IPS-11a (cell line): ENCODE results near the gene EMSY.
"Not testable (repeated sequence)": the region's sequence is repeated elsewhere in the genome, so short reads cannot be mapped to it uniquely, and the experiment has no call there.

ENCODE experiments used
- H3K4me3 ChIP-seq: one replicate; pipeline ENCODE4 v1.5.1; 2013; ENCODE audit warnings: low read depth, low read length, control low read depth

EMSY gene

DNA sequence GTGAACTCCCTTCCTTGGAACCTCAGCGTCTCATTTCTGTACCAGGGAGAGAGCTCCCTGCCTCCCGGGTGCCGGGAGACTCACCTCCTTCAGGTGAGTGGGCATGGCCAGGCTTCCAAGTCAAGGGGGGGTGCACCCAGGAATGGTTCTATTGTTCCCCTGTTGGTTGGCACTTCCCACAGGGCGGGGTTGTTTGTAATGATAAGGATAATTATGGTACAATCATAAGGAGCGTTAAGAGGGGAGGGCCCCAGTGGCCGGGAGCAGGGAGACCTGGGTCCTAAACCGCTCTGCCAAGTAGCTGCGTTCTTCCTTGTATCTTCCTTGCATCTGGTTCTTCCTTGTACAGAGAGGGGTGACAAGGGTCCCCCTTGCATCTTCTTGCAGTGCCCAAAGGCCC lies 146.6 kb downstream of the EMSY start:
- H3K4me3 ChIP-seq = no peak overlapping the region

DNA sequence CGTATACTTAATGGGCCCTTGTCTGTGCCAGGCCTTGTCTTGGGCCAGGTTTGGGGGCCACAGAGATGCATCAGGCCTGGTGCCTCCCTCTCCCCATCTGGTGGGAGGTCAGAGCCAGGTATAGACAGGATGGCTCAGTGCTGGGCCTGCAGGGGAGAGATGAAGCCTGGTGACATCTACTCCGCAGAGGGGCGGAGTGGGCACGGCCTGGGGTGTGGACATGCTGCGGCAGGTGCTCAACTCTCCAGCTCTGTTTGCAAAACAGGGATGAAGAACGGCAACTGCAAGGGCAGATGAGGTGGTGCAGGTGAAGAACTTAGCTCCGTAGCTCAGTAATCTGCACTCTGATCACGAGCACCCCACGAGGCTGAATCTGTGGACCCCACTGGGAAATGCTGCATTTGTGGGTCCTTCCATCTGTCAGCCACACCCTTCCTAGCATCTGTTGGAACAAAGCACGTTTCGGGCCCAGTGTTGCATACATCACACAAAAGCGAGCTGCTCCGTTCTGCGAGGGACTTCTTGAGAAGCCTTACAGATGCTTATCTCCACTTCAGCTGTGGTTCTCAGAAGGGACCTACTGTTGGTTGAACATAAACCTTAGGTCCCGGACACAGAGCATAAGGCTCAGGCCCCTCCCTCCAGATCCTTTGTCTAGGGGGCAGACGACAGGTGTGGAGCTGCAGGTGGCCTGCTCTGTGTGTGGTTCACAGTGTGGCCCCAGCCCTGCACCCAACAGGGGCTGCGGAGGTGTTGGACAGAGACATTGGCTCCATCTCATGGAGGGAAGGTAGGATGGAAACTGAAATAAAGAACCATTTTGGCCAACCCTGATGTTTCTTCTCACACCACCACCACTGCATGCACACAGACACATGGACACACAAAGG lies 147.5 kb downstream of the EMSY start:
- H3K4me3 ChIP-seq = no peak overlapping the region

DNA sequence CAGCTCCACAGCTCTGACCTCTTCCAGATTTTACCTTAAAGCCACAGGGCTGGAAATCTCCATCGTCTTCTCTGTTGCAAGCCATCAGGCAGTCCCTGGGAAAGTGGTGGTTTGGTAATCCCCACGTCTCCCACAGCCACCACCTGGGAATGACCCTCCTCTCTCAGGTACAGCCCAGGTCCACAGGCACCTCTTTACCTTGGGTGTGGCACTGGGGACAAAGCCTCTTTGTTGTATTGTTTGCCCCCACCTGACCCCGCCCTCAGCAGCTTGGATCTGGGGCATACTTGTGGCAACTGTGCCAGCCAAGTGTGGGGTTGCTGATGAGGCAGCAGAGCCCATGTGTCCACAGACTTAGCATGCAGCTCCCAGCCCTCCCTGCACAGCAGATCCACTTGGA lies 148.1 kb downstream of the EMSY start:
- H3K4me3 ChIP-seq = no peak overlapping the region

DNA sequence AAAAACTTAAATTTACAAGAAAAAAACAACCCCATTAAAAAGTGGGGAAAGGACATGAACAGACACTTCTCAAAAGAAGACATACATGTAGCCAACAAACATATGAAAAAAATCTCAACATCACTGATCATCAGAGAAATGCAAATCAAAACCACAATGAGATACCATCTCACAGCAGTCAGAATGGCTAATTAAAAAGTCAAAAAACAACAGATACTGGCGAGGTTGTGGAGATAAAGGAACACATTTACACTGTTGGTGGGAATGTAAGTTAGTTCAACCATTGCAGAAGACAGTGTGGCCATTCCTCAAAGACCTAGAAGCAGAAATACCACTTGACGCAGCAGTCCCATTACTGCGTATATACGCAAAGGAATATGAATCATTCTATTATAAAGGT lies 150.3 kb downstream of the EMSY start:
- H3K4me3 ChIP-seq = not testable (repeated sequence)

DNA sequence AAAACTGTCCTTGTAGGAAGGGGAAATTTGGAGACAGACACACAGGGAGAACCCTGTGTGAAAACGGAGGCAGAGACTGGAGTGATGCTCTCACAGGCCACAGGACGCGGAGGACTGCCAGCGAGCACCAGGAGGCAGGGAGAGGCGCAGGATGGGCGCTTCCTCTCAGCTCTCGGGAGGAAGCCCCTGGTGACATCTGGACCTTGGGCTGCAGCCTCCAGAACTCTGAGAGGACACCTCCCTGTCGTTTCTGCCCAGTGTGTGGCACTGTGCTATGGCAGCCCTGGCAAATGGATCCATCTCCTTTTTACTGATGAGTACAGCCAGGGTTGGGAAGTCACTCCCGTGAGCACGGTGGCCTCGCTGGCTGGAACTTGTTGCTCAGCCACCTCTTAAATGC lies 151.8 kb downstream of the EMSY start:
- H3K4me3 ChIP-seq = no peak overlapping the region

DNA sequence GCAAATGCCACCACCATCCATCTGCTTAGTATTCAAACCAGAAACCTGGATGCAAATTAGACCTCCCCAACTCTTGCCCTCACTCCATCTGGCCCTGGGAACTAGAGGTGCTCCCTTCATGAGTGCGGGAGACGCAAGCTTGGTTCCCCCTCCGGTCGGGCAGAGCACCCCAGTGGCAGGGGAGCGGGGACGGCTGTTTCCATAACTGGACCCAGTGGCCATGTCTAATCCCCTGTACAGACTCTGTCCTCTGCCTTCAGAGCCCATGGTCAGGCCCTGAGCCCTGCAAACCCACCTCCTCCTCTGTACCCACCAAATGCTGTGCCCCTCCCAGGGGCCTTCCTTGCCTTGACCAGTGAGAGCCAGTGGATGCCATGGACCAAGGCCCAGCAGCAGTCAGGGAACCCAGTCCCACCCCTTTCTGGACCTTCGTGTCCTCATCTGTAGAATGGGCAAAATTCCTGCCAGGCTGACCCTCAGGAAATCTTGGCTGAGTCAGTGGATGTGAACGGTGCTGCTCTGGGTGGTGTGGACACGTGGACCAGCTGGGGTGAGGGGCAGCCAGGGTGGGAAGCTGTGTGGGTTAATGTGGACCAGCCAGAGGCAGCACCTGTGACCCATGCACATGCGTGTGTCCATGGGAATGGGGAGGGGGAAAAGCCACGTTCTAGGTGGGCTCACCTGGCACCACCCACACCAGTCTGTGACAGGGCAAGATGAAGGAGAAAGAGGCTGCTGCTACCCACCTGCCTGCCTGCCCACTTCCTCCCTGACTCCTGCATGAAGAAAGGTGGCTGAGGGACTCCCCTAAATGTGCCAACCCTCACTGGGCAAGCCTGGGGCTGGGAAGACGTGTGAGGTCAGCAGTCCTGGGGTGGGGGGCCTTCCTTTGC lies 153.0 kb downstream of the EMSY start:
- H3K4me3 ChIP-seq = no peak overlapping the region

DNA sequence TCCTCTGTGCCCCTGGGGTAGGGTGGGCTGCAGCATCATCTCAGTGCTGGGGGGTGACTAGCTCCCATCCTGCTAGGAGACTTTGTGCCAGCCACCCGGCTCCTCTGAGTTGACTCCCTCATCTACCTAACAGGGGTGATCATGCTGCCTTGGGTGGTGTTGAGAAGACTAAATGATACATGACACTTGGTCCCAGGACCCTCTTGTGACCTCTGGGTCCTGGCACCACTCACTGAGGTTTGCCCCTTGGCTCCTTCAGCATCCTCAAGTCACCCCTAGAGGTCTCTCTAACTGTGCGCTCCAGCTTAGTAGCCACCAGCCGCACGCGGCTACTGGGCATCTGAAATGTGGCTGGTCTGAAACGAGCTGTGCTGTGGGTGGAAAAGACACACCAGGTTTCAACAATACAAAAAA lies 153.6 kb downstream of the EMSY start:
- H3K4me3 ChIP-seq = no peak overlapping the region

DNA sequence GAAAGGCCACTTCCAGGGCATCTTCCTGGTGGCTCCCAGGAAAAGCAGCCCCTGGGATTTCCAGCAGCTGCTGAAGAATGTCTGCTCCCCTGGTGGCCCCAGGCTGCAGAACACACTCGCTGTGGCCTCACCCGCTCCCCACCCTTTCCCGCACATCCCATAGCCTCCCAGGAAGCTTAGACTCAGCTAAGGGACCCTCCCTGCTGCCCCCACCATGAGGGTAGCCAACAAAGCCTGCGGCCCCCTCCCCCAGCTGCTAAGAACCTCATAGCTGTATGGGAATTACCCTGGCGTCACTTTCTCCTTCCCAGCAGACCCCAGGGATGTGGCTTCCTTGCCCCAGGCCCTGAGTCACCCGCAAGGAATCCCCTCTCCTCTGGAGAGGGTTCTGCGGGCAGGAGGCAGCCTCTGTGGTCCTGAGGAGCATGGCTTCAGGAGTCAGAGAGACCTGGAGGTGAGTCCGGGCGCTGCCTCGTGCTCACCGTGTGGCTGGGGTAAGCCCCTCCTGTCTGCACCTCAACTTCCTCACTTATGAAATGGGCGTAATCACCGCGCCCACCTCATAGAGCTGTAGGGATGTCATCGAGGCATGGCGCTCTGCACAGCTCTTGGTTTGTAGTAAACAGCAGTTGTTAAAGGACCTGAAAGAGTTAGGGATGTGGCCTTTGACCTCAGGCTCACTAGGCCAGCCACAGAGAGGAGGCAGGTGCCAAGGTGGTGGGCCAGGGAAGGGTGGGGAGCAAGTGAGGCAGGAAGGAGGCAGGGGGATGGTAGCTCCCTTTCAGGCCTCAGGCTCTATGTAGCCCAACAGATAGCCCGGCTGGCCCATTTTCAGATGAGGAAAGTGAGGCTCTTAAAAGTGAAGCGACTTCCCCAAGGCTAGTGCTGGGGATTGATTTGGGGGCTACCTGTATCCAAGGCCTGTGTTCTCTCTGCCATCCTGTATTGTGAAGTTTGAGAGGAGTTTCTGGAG lies 154.5 kb downstream of the EMSY start:
- H3K4me3 ChIP-seq = no peak overlapping the region

DNA sequence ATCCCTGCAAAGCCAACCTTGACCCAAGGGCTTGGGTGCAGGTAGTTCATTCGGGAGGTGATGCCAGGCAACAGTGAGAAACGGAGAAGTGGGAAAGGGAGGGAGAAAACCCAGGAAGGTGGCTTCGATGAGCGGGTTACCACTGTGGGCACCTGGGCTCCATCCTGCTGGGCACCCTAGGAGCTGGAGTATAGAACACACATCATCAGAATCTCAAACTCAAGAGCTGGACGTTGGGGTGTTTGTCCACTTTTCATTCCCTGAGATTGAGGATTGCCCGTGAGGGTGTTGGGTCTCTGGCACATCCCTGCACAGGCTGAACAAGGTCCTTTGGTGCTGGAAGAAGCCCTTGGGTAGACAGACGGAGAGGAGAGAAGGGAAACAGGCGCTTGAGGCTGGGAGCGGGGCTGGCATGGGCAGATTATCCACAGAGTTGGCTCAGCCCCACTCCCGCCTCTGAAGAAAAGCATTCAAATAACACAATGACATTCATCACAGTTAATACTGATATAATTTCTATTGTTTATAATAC lies 155.4 kb downstream of the EMSY start:
- H3K4me3 ChIP-seq = no peak overlapping the region

DNA sequence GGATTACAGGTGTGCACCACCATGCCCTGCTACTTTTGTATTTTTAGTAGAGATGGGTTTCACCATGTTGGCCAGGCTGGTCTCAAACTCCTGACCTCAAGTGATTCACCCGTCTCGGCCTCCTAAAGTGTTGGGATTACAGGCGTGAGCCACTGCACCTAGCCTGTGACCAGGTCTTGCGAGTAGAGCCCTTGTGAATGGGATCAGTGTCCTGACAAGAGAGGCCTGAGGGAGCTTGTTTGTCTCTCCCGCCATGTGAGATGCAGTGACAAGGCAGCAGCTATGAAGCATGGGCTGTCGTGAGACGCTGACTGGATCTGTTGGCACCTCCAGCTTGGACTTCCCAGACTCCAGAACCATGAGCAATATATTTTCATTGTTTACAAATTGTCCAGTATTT lies 156.5 kb downstream of the EMSY start:
- H3K4me3 ChIP-seq = no peak overlapping the region

DNA sequence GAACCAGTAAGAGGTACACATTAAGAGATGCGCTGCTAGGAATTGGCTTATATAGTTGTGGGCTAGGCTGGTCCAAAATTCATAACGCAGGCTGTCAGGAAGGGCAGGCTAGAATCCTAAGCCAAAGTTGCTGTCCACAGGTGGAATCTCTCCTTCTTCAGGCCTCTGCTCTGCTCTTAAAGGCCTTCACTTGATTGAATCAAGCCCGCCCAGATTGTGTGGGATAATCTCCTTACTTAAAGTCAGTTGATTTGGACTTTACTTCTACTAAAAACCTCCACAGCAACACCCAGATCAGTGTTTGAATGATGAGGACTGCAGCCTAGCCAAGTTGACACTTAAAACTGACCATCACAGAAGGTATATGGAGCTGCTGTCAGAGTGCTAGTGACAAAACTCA lies 156.9 kb downstream of the EMSY start:
- no peak overlapping the region for H3K4me3 ChIP-seq

DNA sequence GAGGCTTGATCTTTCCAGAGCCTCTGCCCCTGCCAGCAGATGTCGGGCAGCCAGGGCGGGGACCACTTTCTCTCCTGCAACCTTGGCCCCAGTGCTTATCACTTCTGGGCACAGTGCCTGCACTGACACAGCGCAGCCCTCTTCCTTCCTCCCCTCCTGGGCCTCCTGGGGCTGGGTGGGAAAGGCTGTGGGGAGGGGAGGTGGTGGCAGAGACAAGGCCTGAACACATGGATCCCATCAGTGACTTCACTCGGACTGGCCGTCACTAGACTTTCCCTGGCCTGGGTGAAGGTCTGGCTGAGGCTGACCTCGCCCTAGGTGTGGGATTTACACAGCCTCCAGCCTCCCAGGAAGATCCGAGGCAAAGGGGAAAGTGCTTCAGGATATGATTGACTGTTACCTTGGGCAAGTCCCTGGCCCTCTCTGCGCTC lies 157.6 kb downstream of the EMSY start:
- H3K4me3 ChIP-seq = no peak overlapping the region
